HG03196 (cell line): ENCODE measurements around the gene ABCD2.
"Not testable (repeated sequence)": the region's sequence is repeated elsewhere in the genome, so short reads cannot be mapped to it uniquely, and the experiment has no call there.

Source experiments
- ATAC-seq: cut with Tn5 transposase; IDR thresholded peaks from one replicate; pipeline ENCODE4 v1.9.1; 2021; ENCODE audit not compliant: unreplicated experiment

ABCD2 gene

GRCh38 chr12:39613525-39613924 lies 6.1 kb downstream of the ABCD2 start:
- ATAC-seq: no peak

DNA sequence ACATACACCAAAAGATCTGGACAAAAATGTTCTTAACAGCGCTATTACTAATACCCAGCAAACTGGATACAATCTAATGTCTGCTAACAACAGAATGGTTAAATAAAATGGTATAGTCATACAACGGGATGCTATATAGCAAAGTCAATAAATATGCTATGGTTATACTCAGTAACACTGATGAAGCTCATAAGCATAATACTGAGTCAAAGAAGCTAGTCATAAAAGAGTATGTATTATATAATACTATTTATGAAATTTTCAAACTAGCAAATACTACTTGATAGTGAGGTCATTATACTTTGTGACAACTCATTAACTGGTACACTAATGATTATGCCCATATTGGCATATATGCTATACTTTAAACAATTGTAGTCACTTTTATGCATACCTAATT lies 7.4 kb downstream of the ABCD2 start:
- no peak for ATAC-seq

DNA sequence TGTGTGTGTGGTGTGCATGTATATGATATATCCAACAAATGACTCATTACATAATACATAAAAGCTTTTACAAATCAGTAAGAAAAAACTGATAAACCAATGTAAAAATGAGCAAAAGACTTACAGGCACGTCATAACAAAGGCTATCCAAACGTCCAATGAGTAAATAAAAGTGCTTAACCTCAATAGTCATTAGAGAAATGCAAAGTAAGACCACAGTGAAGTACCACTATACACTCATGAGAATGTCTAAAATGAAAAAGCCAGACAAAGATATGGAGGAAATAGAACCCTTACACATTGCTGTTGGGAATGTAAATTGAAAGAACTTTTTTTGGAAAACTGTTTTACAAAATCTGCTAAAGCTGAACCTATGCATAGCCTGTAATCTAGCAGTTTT lies 7.8 kb downstream of the ABCD2 start:
- no peak for ATAC-seq

DNA sequence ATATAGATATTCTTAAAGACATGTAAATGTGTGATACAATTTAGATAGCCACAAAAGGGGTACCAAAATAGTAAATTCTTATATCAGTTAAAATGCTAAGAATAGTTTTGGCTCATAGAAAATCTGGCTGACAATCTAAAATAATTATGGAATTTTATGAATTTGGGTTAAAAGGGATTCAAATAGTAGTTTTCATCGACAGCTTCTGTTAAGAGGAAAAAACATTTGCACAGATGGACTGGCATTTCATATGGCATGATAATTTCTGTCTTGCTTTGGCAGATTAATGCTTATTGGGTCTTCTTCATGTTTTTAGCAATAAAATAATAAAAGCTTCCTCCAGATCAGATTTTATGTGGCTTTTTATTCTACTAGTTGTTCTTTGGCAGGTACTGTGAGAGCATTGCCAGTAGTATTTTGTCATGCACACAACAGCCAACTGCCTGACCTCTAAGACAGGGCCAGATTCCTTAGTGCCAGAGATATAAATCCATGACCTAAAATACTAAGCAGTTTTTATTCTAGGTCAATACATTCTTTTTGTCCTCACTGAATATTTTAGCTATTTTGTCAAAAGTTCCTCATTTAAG lies 9.1 kb downstream of the ABCD2 start:
- no peak for ATAC-seq

- no peak for ATAC-seq
Measured at GRCh38 chr12:39606712-39607423, 12.7 kb downstream of the ABCD2 start.

GRCh38 chr12:39605996-39606395 lies 13.6 kb downstream of the ABCD2 start:
- ATAC-seq: no peak

- ATAC-seq: no peak
Measured at GRCh38 chr12:39605501-39605900, 14.1 kb downstream of the ABCD2 start.

GRCh38 chr12:39603065-39603464 lies 16.5 kb downstream of the ABCD2 start:
- no peak for ATAC-seq

GRCh38 chr12:39601951-39602350 lies 17.7 kb downstream of the ABCD2 start:
- not testable (repeated sequence) for ATAC-seq

DNA sequence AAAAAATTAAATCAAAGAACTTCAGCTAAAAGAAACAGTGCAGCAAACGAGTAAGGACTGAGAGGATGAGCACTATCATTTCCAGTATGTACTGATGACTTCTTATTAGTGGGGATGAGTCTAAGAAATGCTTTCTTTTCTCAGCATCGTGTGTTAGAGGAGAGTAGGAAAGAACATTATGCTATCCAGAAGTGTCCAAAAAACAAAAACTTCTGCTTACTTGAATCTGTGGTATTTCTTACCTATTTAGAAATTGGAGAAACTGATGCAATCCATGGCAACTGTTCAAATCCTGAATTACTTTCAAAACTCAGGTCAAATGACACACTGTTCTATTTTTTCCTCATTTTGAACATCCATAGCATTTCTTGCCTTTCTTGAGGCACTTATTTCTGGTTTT lies 23.7 kb downstream of the ABCD2 start:
- ATAC-seq: no peak

GRCh38 chr12:39592295-39592694 lies 27.3 kb downstream of the ABCD2 start:
- ATAC-seq: no peak

GRCh38 chr12:39588348-39588747 lies 31.3 kb downstream of the ABCD2 start:
- ATAC-seq: no peak

DNA sequence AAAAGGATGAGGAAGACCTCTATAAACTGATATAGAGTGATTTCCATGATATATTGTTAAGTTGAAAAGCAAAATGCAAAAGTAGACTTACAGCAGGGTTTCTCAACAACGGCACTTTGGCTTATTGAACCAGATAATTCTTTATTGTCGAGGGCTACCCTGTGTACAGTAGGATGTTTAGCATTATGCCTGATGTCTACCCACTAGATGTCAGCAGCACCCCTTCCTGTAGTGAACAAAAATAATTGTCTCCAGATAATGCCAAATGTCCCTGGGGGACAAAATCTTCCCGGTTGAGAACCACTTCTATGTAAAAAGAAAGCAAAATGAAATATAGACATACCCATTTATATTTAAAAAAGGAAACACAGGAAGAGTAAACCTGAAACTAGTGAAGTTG lies 32.4 kb downstream of the ABCD2 start:
- no peak for ATAC-seq

- no peak for ATAC-seq
Measured at GRCh38 chr12:39586816-39587215, 32.8 kb downstream of the ABCD2 start.

GRCh38 chr12:39581592-39581991 lies 38.0 kb downstream of the ABCD2 start:
- no peak for ATAC-seq

- ATAC-seq: no peak
Measured at GRCh38 chr12:39575498-39575875, 44.1 kb downstream of the ABCD2 start.

DNA sequence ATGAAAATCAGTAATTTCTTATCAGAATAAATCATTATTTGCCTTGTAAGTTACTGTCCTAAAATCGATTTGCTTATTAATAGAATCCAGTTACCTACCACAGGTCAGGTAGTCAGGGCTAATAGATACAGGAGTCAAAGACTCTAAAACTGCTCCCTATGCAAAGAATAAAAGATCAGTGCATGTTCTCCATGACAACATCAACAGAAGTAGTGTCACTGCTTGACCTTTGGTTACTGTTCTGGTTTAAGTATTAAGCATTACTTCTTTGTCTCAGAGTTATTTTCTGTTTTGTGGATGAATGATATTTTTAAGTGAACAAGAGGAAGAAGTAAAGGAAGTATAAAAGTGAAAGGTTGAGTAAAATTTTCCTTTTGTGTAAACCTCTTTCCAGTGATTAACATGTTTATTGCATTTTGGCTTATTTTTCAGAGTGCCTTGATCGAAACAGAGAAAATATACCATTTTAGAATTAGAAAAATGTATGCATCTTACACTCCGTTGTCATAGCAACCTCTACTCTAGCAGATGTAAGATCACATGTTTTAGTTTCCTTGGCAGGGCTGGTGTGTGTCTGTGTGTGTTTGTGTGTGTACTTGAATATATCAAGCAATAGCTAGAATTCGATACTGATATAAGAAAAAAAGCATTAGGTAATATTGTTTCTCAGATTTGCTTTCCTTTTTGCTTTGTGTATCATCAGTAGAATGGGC lies 44.7 kb downstream of the ABCD2 start:
- ATAC-seq: no peak

GRCh38 chr12:39574378-39574777 lies 45.2 kb downstream of the ABCD2 start:
- ATAC-seq: no peak

DNA sequence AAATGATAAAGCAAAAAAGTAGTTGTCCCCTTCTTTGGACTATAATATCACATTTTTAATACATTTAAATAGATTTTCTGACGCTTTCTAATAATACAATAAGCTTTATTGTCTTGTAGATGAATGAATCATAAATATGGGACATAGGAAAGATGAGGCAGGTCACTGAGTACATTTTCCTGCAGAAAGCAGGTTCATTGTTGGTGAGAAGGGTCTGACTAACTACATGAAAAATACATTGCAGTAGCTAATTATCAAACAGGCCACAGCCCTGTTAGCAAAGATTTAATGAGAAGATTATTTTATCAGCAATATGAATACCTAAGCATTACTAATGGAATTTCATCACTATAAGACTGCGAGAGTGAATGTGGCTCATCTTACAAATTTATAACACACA lies 45.6 kb downstream of the ABCD2 start:
- ATAC-seq: no peak

DNA sequence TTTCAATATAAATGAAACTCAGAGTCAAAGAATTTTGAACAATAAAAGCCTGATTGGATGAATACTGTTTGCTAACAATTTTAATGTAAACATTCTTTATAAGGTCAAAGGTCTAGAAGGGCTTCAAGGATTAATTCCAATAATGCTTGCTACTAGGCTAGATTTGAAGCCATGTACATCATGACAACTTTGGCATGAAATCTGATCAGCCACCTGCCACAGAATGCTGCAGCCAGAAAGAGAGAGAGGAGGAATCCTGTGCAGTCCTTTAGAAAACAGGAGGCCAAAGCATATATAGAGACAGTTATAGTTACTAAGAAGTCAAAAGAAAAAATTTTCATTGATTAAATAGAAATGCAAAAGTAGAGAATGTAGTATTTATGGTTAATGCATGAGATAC lies 47.1 kb downstream of the ABCD2 start:
- ATAC-seq: no peak

- no peak for ATAC-seq
Measured at GRCh38 chr12:39571351-39571750, 48.3 kb downstream of the ABCD2 start.

DNA sequence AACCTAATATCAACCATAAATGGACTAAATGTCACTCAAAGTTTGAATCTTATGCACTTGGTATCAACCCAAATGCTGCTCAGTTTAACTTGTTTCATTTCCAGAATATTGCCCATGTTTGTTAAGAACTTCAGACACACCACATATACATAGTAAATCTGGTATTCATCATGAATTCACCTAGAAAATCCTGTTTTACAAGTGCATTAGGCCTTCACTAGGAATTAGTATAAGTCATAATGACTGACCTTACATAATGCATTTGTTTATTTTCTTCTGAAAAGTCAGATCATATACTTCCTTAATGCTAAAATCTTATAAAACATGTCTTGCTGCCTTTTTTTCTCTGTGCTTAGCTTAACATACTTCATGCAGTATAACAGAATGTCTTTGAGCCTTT lies 66.1 kb downstream of the ABCD2 start:
- no peak for ATAC-seq
